IPS-18a (cell line): ENCODE results near the gene PYCARD.

Experiments used
- H3K27ac ChIP-seq: one replicate; pipeline ENCODE4 v1.5.1; 2013; ENCODE audit warnings: low read length
- H3K27me3 ChIP-seq: one replicate; pipeline ENCODE4 v1.6.1; 2013; ENCODE audit warnings: mild to moderate bottlenecking, low read length; ENCODE audit not compliant: control insufficient read depth, insufficient read depth
- H3K36me3 ChIP-seq: one replicate; pipeline ENCODE4 v1.6.1; 2013; ENCODE audit warnings: low read depth, low read length; ENCODE audit not compliant: control insufficient read depth
- H3K4me1 ChIP-seq: one replicate; pipeline ENCODE4 v1.6.1; 2013; ENCODE audit warnings: low read depth, low read length; ENCODE audit not compliant: control insufficient read depth
- H3K4me3 ChIP-seq: one replicate; pipeline ENCODE4 v1.5.1; 2013; ENCODE audit warnings: low read length
- H3K9ac ChIP-seq: one replicate; pipeline ENCODE4 v1.6.1; 2013; ENCODE audit warnings: mild to moderate bottlenecking, low read length, moderate library complexity
- H3K9me3 ChIP-seq: one replicate; pipeline ENCODE4 v1.6.1; 2013; ENCODE audit warnings: low read depth, low read length; ENCODE audit not compliant: control insufficient read depth

PYCARD gene

GRCh38 chr16:31225193-31225592 lies 22.6 kb upstream of the PYCARD start:
- H3K4me1 ChIP-seq = no peaks in the 10 kb centered on the region
- H3K27ac ChIP-seq = no peak overlapping the region
- no peak overlapping the region for H3K9ac ChIP-seq
- H3K4me3 ChIP-seq = no peak overlapping the region
- H3K9me3 ChIP-seq = no peaks in the 10 kb centered on the region
- no peaks in the 10 kb centered on the region for H3K27me3 ChIP-seq
- H3K36me3 ChIP-seq = no peaks in the 10 kb centered on the region

GRCh38 chr16:31224092-31224955 lies 21.8 kb upstream of the PYCARD start:
- Histone ChIP-seq H3K9ac (no peak overlapping the region), H3K36me3 (no peaks in the 10 kb centered on the region), H3K27me3 (no peaks in the 10 kb centered on the region), H3K4me3 (no peak overlapping the region), H3K4me1 (no peaks in the 10 kb centered on the region), H3K9me3 (no peaks in the 10 kb centered on the region), H3K27ac (no peak overlapping the region)

DNA sequence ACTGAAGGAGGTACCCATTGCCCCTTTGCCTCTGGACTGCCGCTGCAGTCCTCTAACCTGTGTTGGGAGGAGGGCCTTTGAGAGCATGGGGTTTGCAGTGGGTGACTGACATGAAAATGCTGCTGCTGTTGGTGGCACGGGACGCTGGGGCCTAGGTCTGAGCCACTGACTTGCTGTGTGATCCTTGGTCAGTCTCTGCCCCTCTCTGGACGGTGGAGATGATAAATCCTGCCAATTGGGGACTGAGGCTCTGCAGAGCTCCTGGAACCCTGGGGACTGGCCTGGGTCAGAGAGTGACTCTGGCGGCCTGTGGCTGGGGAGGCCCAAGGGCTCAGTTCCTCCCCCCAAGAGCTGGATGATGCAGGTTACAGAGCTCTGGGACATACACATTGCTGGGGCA lies 20.5 kb upstream of the PYCARD start:
- Histone ChIP-seq H3K9ac (no peak overlapping the region), H3K36me3 (no peaks in the 10 kb centered on the region), H3K27me3 (no peaks in the 10 kb centered on the region), H3K4me3 (no peak overlapping the region), H3K27ac (no peak overlapping the region), H3K9me3 (no peaks in the 10 kb centered on the region), H3K4me1 (no peaks in the 10 kb centered on the region)

DNA sequence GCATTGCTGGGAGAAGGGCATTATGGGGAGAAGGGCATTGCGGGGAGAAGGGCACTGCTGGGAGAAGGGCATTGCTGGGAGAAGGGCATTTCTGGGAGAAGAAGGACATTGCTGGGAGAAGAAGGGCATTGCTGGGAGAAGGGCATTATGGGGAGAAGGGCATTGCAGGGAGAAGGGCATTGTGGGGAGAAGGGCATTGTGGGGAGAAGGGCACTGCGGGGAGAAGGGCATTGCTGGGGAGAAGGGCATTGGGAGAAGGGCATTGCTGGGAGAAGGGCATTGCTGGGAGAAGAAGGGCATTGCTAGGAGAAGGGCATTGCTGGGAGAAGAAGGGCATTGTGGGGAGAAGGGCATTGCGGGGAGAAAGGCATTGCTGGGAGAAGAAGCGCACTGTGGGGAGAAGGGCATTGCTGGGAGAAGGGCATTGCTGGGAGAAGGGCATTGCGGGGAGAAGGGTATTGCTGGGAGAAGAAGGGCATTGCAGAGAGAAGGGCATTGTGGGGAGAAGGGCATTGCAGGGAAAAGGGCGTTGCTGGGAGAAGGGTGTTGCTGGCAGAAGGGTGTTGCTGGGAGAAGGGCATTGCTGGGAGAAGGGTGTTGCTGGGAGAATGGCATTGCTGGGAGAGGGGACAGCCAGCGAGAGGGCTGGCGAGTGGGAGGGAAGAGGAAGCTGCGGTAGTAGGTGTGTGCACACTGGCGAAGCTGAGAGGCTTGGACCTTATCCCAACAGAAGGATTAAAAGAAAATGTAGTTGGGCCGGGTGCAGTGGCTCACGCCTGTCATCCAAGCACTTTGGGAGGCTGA lies 19.0 kb upstream of the PYCARD start:
- no peak overlapping the region for H3K27ac ChIP-seq
- no peak overlapping the region for H3K9ac ChIP-seq
- peaks cover 4% of the 10 kb centered on the region for H3K4me1 ChIP-seq
- peaks cover 15% of the 10 kb centered on the region for H3K27me3 ChIP-seq
- H3K4me3 ChIP-seq = no peak overlapping the region
- no peaks in the 10 kb centered on the region for H3K9me3 ChIP-seq
- no peaks in the 10 kb centered on the region for H3K36me3 ChIP-seq

DNA sequence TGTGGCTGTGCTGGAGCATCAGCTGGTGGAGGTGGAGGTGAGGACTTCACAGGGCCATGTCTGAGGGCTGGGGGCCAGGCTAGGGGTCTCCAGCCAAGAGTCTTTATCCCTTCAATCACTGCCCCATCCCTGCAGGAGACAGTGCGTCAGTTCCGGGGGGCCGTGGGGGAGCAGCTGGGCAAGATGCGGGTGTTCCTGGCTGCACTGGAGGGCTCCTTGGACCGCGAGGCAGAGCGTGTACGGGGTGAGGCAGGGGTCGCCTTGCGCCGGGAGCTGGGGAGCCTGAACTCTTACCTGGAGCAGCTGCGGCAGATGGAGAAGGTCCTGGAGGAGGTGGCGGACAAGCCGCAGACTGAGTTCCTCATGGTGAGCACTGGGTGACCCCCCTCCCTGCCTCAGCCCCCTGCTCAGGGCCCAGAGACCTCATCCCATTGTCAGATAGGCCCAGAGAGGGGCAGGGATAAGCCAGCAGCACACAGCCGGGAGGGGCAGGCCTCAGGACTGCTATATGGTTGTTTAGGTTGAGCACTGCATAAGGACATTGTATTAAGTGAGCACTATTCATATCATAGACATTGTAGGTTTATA lies 16.7 kb upstream of the PYCARD start:
- no peak overlapping the region for H3K27ac ChIP-seq
- H3K4me3 ChIP-seq = no peak overlapping the region
- peaks cover 12% of the 10 kb centered on the region for H3K4me1 ChIP-seq
- H3K9ac ChIP-seq = no peak overlapping the region
- no peaks in the 10 kb centered on the region for H3K36me3 ChIP-seq
- peaks cover 33% of the 10 kb centered on the region for H3K27me3 ChIP-seq
- H3K9me3 ChIP-seq = no peaks in the 10 kb centered on the region

DNA sequence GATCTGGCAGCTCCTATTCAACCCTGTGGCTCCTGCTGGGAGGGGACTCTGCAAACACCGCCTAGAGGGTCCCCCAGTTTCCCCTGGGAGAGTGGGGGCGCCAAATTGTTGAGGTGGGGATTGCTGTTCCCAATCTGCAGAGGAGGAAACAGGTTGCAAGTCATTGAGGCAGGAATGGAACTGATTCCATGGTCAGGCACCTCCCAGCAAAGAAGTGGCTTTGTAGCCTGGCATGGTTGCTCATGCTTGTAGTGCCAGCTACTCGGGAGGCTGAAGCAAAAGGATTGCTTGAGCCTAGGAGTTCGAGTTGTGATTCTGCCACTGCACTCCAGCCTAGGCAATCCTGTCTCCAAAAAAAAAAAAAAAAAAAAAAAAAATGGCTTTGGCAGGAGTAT lies 14.6 kb upstream of the PYCARD start:
- Histone ChIP-seq H3K4me1 (peaks cover 20% of the 10 kb centered on the region), H3K9me3 (no peaks in the 10 kb centered on the region), H3K4me3 (peak overlapping the region; percentile 73), H3K27me3 (peaks cover 41% of the 10 kb centered on the region), H3K36me3 (no peaks in the 10 kb centered on the region), H3K27ac (no peak overlapping the region), H3K9ac (no peak overlapping the region)

DNA sequence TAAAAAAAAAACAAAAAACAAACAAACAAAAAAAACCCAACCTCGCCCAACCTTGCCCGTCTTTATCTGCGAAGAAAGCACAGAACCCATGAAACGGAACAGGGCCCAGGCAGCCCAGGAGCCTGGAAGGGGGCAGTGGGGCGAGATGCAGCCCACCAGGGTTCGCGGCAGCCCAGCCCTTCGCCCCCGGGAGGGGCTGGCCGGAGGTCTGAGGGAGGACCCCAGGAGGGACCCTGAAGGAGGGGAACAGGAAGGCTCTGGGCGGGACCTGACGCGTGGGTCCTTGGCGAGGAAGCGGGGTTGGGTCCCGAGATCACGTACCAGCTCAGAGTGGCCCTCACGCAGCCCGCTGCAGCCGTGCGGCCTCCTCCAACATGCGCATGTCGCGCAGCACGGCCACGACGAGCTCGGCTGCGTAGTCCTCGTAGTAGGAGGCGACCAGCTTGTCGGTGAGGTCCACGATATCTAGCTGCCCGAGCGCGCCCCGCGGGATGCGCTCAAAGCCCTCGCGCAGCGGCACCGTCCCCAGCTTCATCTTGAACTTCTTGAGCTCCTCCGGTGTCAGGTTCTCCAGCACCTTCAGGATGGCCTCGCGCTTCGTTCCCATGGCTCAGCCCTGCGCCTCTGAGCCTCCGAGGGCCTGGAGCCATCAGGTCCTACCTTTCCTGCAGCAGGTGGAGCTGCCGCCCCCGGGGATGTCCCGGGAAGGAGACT lies 14.0 kb upstream of the PYCARD start, which contains the start of gene PYDC1:
TSS of gene PYDC1 (minus strand) at position 714 of the 714 bp plus-strand sequence. CDS start at position 607, 107 bp downstream.
- Histone ChIP-seq H3K4me3 (peak within 1 kb of the TSS; percentile 73), H3K27ac (no peak within 1 kb of the TSS), H3K27me3 (peaks cover 41% of the 10 kb centered on the region), H3K9ac (no peak within 1 kb of the TSS), H3K9me3 (no peaks in the 10 kb centered on the region), H3K36me3 (no peaks in the 10 kb centered on the region), H3K4me1 (peaks cover 20% of the 10 kb centered on the region)

DNA sequence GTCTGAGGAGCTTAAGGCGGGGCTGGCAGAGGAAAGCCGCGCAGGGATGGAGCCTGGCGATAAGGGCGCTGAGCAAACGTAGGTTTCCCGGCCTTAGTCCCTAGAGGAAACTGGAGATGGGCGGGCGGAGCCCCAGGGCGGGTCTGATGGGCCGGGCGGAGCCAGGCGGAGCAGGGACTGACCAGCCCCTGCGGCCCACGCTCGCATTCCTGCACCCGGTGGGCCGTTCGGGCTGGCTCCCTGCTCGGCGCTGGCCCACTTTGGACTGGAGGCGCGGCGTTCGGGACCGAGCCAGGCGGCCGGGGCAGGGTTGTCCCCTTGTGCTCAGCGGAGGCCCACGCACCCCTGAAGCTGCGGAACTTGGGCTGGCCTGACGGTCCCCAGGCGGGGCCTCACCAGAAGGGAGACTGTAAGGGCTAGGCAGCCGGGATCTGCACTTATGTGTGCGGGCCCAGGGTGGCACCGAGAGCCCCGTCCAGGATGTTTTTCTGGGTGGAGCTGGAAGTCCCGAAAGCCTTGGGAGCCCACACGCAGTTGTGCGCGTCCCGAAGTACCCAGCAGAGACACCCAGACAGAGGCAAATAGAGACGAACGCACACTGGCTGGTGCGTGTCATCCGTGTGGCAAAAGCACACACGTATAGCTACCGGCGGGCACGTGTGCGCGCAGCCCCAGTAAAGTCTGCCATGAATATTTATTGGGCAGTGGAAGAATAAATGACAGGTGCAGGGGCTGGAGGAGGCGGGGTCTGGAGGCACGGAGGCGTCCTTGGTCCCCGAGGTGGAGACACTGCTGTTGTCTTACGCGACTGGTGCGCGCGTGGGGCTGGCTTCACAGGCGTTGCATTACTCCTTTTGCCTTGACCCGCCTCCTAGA lies 13.0 kb upstream of the PYCARD start:
- Histone ChIP-seq H3K4me1 (peaks cover 20% of the 10 kb centered on the region), H3K9me3 (no peaks in the 10 kb centered on the region), H3K27me3 (peaks cover 41% of the 10 kb centered on the region), H3K27ac (no peak overlapping the region), H3K9ac (no peak overlapping the region), H3K36me3 (no peaks in the 10 kb centered on the region), H3K4me3 (peak overlapping the region; percentile 73)

- peaks cover 20% of the 10 kb centered on the region for H3K4me1 ChIP-seq
- H3K9ac ChIP-seq = peak overlapping the region; percentile 35
- no peak overlapping the region for H3K27ac ChIP-seq
- H3K4me3 ChIP-seq = peak overlapping the region; percentile 73
- H3K27me3 ChIP-seq = peaks cover 41% of the 10 kb centered on the region
- no peaks in the 10 kb centered on the region for H3K36me3 ChIP-seq
- no peaks in the 10 kb centered on the region for H3K9me3 ChIP-seq
Measured at GRCh38 chr16:31214708-31215286, 12.2 kb upstream of the PYCARD start.
